Femur (tissue), 1 donor: ENCODE data around the gene GSE1.

Source experiments
- DNase-seq: peaks from one replicate; pipeline ENCODE4 v3.0.0-alpha.2; 2017

The GSE1 gene

GRCh38 chr16:85683363-85683762 is 70.2 kb downstream of the GSE1 start:
- no peak for DNase-seq

GRCh38 chr16:85685251-85685650 is 72.1 kb downstream of the GSE1 start:
- DNase-seq: no peak

- DNase-seq: no peak
These were observed 73.9 kb downstream of the GSE1 start for GRCh38 chr16:85686912-85687591.

DNA sequence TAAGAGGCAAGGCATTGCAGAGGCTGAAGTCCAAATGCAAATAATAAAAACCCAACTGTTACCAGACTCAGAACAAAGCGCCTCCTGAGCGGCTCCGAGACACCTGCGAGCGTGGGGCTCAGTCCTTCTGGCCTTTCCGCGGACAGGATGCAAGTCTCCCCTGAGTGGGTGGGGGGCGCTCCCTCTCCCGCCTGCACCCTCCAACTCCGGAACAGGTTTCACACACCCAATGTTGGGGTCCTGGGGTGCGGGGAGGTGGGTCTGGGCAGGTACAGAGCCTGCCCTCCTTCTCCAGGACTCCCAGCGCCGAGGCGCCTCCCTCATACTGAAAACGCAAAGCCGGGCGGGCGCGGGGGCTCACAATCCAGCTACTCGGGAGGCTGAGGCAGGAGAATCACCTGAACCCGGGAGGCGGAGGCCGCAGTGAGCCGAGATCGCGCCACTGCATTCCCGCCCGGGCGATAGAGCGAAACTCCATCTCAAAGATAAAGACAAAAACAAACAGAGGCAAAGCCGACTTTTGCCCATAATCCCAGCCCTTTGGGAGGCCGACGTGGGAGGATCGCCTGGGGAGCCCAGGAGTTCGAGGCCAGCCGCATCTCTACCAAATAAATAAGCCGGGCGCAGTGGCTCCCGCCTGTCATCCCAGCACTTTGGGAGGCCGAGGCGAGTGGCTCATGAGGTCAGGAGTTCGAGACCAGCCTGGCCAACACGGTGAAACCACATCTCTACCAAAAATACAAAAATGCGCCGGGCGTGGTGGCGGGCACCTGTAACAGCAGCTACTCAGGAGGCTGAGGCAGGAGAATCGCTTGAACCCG is 74.7 kb downstream of the GSE1 start:
- no peak for DNase-seq

GRCh38 chr16:85688586-85689284 is 75.6 kb downstream of the GSE1 start, which contains the start of gene GINS2:
TSS of gene GINS2 (minus strand) at chr16:85688954. CDS start at chr16:85688898, 56 bp downstream.
- DNase-seq: peak; percentile 95

- no peak for DNase-seq
These were observed 76.3 kb downstream of the GSE1 start for GRCh38 chr16:85689285-85689949.

GRCh38 chr16:85689950-85690320 is 76.8 kb downstream of the GSE1 start:
- no peak for DNase-seq

DNA sequence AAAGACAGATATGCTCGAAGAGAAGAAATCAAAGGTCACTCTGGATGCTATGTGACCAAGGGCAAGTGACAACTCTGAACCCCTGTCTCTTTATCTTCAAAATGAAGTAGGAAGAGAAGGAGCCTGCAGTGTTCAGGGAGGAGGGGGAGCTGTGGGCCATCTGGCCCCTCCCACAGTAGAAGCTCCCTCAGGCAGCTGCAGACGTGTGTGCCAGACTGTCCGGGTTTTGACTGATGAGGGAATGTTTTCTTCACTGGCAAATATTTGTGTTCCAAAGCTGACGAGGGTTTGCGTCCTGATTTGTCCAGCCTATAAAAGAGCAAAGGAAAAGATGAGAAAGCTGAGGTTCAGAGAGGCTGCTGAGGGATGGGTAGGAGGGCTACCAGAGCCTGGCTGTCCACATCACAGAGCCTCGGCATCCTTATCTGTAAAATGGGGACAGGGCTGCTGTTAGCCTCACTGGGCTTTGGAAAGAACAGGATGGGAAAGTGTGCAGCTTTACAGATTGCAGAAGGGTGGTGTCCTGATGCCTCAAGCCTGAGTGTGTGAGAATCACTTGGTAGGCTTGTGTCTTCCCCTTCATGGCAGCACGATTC is 77.4 kb downstream of the GSE1 start:
- DNase-seq: no peak

GRCh38 chr16:85695196-85696128 is 82.3 kb downstream of the GSE1 start:
- no peak for DNase-seq

DNA sequence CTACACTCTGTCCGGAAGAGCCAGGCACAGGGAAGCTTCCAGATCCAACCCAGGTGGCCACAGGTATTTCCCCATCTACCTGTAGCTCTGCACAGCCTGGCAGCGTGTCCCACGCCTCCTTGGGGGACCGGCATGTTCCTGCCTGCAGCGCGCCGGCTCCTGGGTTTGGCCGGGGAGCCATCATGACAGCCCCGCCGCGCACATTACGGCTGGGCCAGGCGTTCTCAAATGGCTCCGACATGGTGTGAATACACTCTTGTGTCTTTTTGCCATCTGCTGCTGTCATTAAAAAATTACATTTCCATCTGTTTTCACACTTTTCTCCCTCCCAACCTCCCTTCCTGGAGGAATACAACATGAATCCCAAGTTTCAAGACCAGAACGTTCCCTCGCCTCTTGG is 83.7 kb downstream of the GSE1 start:
- DNase-seq: no peak

DNA sequence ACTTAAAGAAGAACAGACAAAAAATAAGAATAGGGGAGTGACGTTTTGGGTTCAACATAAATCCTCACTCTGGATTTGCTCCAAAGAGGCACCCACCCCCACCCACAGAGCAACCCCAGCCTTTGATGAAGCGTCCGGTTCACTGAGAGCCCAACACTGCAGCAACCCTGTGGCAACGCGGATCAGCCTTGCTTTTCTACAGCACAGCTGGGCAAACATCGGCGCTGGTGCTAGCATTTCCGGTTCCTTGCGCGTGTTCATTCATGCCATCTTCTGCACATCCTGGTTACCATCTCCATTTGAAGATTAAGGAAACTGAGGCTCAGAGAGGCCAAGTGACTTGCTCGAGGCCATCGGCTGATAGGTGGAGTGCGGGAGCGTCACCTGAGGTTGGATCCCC is 84.3 kb downstream of the GSE1 start:
- no peak for DNase-seq

DNA sequence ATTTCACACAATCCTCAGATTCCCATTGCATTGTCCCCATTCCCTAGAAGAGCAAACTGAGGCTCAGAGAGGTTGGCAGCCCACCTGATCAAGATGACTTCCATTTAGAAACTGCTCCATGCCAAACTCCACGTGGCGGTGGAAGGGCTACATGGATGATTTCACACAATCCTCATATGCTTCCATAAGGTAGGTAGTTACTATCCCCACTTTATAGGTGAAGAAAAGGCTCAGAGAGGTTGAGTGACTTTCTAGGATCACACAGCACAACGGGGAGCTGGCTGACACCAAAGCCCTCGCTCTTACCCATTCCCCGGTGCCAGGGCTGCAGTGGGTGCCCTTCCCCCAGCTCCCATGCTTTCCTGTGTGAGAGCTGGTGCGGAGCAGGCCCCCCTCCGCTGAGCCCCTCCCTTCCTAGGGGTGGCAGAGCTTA is 85.4 kb downstream of the GSE1 start:
- DNase-seq: no peak

DNA sequence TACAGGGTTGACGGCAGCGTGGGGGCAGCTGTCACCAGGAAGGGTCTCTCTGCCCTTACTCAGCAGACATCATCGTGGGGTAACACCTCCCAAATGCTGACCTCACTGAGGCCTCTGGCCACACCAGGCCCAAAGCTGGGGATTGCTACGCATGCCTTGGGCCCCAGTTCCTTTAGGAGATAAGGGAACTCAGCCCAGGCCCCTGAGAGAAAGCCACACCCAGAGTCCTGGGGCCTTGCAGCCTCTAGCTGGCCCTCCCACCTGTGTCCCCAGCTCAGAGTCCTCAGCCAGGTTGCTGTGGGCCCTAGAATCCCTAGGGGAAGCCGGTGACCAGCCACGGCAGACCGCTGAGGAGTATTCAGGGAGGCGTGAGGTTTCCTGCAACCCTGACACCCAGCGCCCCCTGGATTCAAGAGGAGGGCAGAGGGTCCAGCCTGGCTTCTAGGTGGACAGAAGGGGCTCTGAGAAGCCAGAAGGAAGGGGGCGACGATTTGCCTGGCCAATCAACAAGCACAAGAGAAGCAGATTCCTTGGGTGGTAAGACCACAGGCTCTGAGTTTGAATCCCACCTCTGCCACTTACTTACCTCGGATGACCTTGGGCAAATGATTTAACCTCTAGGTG is 85.9 kb downstream of the GSE1 start:
- no peak for DNase-seq

DNA sequence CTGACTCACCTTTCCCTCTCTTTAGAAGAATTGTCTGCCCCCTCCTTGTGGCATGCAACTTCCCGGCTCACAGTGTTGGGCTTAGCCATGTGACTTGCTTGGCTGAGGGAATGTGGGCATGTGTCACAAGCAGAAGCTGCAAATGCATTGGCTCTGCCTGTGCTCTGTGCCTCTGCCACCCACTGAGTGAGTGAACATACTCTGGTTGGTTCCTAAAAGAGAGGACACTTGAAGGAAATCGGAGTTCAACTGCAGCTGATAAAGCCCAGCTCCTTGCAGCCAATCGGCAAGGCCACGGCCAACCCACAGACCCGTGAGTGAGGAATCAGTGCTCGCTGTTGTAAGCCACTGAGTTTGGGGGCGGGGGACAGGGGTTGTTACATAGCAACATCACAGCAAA is 86.5 kb downstream of the GSE1 start:
- no peak for DNase-seq

GRCh38 chr16:85704011-85704410 is 90.9 kb downstream of the GSE1 start:
- no peak for DNase-seq

- no peak for DNase-seq
These were observed 92.1 kb downstream of the GSE1 start for GRCh38 chr16:85704900-85705846.

DNA sequence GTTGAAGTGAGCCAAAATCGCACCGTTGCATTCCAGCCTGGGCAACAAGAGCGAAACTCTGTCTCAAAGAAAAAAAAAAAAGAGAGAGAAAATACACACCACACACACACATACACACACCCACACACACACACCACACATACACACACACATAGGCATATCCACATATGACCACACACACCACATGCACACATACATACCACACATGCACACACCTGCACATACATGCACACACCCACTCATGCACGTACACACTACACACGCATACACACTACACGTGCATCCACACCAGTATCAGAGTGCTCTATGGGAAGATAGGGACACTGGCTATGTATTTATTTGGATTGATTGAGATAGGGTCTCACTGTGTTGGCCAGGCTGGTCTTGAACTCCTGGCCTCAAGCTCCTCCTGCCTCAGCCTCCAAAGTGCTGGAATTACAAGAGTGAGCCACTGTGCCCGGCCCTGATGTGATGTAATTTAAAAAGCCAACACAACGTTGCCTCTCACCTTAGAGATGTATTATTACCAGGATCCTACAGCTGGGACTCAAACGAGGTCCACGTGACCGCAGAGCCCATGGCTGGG is 93.4 kb downstream of the GSE1 start:
- DNase-seq: no peak

- DNase-seq: no peak
These were observed 94.5 kb downstream of the GSE1 start for GRCh38 chr16:85707528-85708095.

GRCh38 chr16:85708338-85708737 is 95.2 kb downstream of the GSE1 start:
- DNase-seq: no peak
